Neuronal stem cell (in vitro differentiated cells): Measurements from ENCODE around the gene ZBTB20.

Source experiments
- DNase-seq: peaks from one replicate; pipeline ENCODE4 v3.0.0-alpha.2; 2013; ENCODE audit warnings: low spot score
- H2AFZ ChIP-seq: one replicate; pipeline ENCODE4 v1.6.1; 2013; ENCODE audit warnings: mild to moderate bottlenecking, low read length, inconsistent platforms
- H2AK5ac ChIP-seq: 2 replicates; pipeline ENCODE4 v1.6.1; 2013; ENCODE audit warnings: low read depth, mild to moderate bottlenecking, inconsistent platforms, low read length, moderate library complexity, mixed read lengths
- H2BK120ac ChIP-seq: 2 replicates; pipeline ENCODE4 v1.6.1; 2013; ENCODE audit warnings: low read depth, mild to moderate bottlenecking, inconsistent platforms, low read length, moderate library complexity, mixed read lengths
- H2BK12ac ChIP-seq: one replicate; pipeline ENCODE4 v1.6.1; 2013; ENCODE audit warnings: low read length, inconsistent platforms
- H2BK15ac ChIP-seq: 2 replicates; pipeline ENCODE4 v1.6.1; 2013; ENCODE audit warnings: mild to moderate bottlenecking, low read length, inconsistent platforms, mixed read lengths
- H2BK5ac ChIP-seq: one replicate; pipeline ENCODE4 v1.6.1; 2013; ENCODE audit warnings: inconsistent platforms, mild to moderate bottlenecking, low read length, moderate library complexity
- H3K14ac ChIP-seq: one replicate; pipeline ENCODE4 v1.6.1; 2013; ENCODE audit warnings: low read length, inconsistent platforms
- H3K18ac ChIP-seq: 2 replicates; pipeline ENCODE4 v1.6.1; 2013; ENCODE audit warnings: low read length, inconsistent platforms
- H3K23ac ChIP-seq: 2 replicates; pipeline ENCODE4 v1.6.1; 2013; ENCODE audit warnings: low read depth, mild to moderate bottlenecking, mixed read lengths, low read length, inconsistent platforms; ENCODE audit not compliant: poor library complexity
- H3K27ac ChIP-seq: replicated peaks from 3 replicates; pipeline ENCODE4 v1.5.1; 2013; ENCODE audit warnings: low read length, inconsistent platforms
- H3K27me3 ChIP-seq, 3 experiments: 2 replicates each; pipeline ENCODE4 v1.6.1; 2013; ENCODE audit warnings: low read length in 3 of 3, mild to moderate bottlenecking in 2 of 3, inconsistent platforms in 1 of 3, low read depth in 1 of 3, mixed read lengths in 1 of 3, moderate library complexity in 1 of 3; ENCODE audit not compliant: control insufficient read depth in 3 of 3, insufficient read depth in 3 of 3
- H3K36me3 ChIP-seq, 2 donors: replicated peaks in 1 of 2; 2 replicates each; pipeline ENCODE4 v1.6.1; 2013; ENCODE audit warnings: low read length in 2 of 2; ENCODE audit not compliant: control insufficient read depth in 2 of 2, insufficient read depth in 2 of 2
- H3K4ac ChIP-seq: 2 replicates; pipeline ENCODE4 v1.6.1; 2013; ENCODE audit warnings: inconsistent platforms, mild to moderate bottlenecking, low read length, moderate library complexity
- H3K4me1 ChIP-seq, 2 donors: 1 replicate in 1 of 2; 2 replicates in 1 of 2; pipeline ENCODE4 v1.6.1; 2013; ENCODE audit warnings: low read length in 2 of 2, low read depth in 1 of 2; ENCODE audit not compliant: control insufficient read depth in 2 of 2, insufficient read depth in 1 of 2
- H3K4me2 ChIP-seq: one replicate; pipeline ENCODE4 v1.6.1; 2013; ENCODE audit warnings: mild to moderate bottlenecking, low read length, inconsistent platforms; ENCODE audit not compliant: insufficient read depth, poor library complexity, severe bottlenecking
- H3K4me3 ChIP-seq, 2 donors: 2 replicates each; pipeline ENCODE4 v1.5.1; 2013; ENCODE audit warnings: low read length in 2 of 2, mild to moderate bottlenecking in 2 of 2, inconsistent platforms in 1 of 2, moderate library complexity in 1 of 2
- H3K79me1 ChIP-seq: one replicate; pipeline ENCODE4 v1.6.1; 2013; ENCODE audit warnings: low read depth, mild to moderate bottlenecking, inconsistent platforms, low read length, moderate library complexity
- H3K9ac ChIP-seq: one replicate; pipeline ENCODE4 v1.6.1; 2013; ENCODE audit warnings: mild to moderate bottlenecking, low read depth, low read length, inconsistent platforms; ENCODE audit not compliant: poor library complexity
- H3K9me3 ChIP-seq, 2 donors: replicated peaks in 1 of 2; 2 replicates each; pipeline versions ENCODE3 to v1.6.1; 2013; ENCODE audit warnings: low read length in 2 of 2, mild to moderate bottlenecking in 2 of 2, inconsistent platforms in 1 of 2, low read depth in 1 of 2, mixed read lengths in 1 of 2, moderate library complexity in 1 of 2; ENCODE audit not compliant: control insufficient read depth in 2 of 2, insufficient read depth in 1 of 2
- H4K8ac ChIP-seq: one replicate; pipeline ENCODE4 v1.6.1; 2013; ENCODE audit warnings: low read depth, mild to moderate bottlenecking, inconsistent platforms, low read length, moderate library complexity
- H4K91ac ChIP-seq: one replicate; pipeline ENCODE4 v1.6.1; 2013; ENCODE audit warnings: low read length, low read depth, mild to moderate bottlenecking, inconsistent platforms; ENCODE audit not compliant: poor library complexity
- WGBS, 2 donors: extraction: QIAGEN DNeasy Blood & Tissue Kit; methylation state at CpG; one replicate each; pipeline ENCODE4 v1.1.7; 2013; ENCODE audit warnings: missing lambda C conversion rate in 2 of 2, mixed read lengths in 1 of 2; ENCODE audit not compliant: insufficient read length in 2 of 2, insufficient replicate concordance in 1 of 2; ENCODE audit errors: extremely low coverage in 2 of 2; 5-methylcytosine and 5-hydroxymethylcytosine counted together

ZBTB20 gene

DNA sequence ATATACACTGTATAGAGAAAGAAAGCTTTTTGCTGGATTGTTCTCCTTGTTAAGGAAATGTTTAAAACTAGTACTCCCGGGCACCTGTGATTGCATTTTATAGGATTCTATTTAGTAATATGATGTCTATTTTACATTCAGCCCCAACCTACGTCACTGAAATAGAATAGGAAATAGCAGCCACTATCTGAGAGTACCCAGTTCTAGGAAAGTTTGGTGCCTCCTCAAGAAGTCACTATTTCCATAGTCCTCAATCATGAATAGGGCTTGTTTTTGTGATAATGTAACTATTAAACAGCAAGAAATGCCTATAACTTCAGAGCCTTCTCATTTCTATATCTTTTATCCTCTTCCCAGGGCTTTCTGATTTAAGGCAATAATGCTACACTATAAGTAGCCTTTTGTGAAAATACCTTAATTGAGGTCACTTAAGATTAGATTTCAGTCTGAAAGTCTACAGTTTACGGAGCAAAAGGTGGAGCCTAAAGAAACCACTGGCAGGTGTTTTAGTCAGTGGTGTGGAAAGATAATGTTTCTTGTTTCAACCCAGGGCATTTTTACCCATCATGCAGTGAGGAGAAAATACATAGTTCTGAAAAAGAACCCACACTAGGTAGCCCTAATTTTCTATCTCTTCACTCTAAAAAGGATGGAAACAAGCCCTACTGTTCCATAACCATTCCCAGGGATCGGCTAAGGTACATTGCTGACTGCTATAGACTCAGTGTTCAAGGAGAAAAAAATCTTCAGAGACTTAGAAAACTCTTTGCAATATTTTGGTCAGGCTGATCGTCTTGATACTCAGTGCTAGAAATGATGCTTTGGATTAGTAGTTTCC, 814.5 kb downstream of the ZBTB20 start:
- H3K4ac ChIP-seq = no peak overlapping the region
- H2BK5ac ChIP-seq = no peak overlapping the region
- no peak overlapping the region for H2BK120ac ChIP-seq
- no peak overlapping the region for H3K4me3 ChIP-seq
- no peak overlapping the region for H4K8ac ChIP-seq
- H3K27ac ChIP-seq = no peak overlapping the region
- H3K14ac ChIP-seq = no peak overlapping the region
- no CpG with 5 or more reads among the region's 5 CpGs for WGBS, 2 donors
- H3K18ac ChIP-seq = no peak overlapping the region
- H3K9ac ChIP-seq = no peak overlapping the region
- H2BK15ac ChIP-seq = no peak overlapping the region
- no peak overlapping the region for H4K91ac ChIP-seq
- H2BK12ac ChIP-seq = no peak overlapping the region
- no peaks in the 10 kb centered on the region for H3K79me1 ChIP-seq
- H3K23ac ChIP-seq = no peak overlapping the region
- H2AFZ ChIP-seq = no peak overlapping the region
- H3K9me3 ChIP-seq = peaks cover 0 to 9% of the 10 kb centered on the region in 2 donors
- no peaks in the 10 kb centered on the region for H3K27me3 ChIP-seq
- peaks cover 3 to 5% of the 10 kb centered on the region in 2 donors for H3K4me1 ChIP-seq
- no peak for DNase-seq
- H2AK5ac ChIP-seq = no peak overlapping the region
- H3K36me3 ChIP-seq = no peaks in the 10 kb centered on the region
- H3K4me2 ChIP-seq = no peak overlapping the region

DNA sequence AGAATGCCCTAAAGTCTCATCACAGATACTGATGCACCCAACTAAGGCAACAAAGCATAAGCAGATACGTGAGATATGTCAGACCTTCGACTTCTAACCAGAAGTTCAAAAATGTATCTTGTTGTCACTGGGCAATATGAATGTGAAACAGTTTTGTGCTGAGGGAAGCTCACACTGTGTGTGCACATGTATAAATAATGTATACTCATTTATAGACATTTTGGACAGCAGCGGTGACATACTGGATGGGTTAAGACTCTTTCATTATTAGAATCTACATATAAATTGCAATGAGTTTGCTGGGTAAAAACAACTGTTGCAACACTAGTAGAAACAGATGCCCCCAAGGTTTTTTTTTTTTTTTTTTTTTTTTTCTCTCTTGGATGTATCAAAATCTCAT, 815.4 kb downstream of the ZBTB20 start:
- Histone ChIP-seq H3K36me3 (no peaks in the 10 kb centered on the region), H2BK5ac (no peak overlapping the region), H2AK5ac (no peak overlapping the region), H3K9ac (no peak overlapping the region), H3K18ac (no peak overlapping the region), H3K4me2 (no peak overlapping the region), H4K91ac (no peak overlapping the region), H3K4me1 (peaks cover 3 to 5% of the 10 kb centered on the region in 2 donors), H3K23ac (no peak overlapping the region), H4K8ac (no peak overlapping the region), H2BK120ac (no peak overlapping the region), H2BK12ac (no peak overlapping the region), H3K79me1 (no peaks in the 10 kb centered on the region), H2AFZ (no peak overlapping the region), H3K4me3 (no peak overlapping the region), H2BK15ac (no peak overlapping the region), H3K9me3 (peaks cover 0 to 9% of the 10 kb centered on the region in 2 donors), H3K27ac (no peak overlapping the region), H3K4ac (no peak overlapping the region), H3K14ac (no peak overlapping the region), H3K27me3 (no peaks in the 10 kb centered on the region)
- no CpG with 5 or more reads among the region's 3 CpGs for WGBS, 2 donors
- no peak for DNase-seq

DNA sequence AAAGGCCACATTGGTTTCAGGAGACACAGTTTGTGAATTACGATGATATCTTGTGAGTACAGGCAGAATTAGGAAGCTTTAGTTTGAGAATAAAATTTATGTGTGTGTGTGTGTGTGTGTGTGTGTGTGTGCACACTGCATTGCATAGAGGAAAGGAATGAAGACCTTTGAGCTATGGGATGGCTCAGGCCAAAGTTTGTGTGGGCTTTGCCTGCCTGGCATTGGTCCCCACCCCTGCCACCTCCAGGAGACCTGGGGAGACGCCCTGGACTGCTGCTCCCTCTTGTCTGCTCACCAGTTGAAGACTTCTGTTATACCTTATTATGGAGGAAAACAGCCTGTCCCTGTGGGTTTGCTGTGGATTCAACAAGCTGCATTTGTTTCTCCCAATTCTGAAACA, 816.1 kb downstream of the ZBTB20 start:
- DNase-seq = no peak
- Histone ChIP-seq H3K18ac (no peak overlapping the region), H3K4me2 (no peak overlapping the region), H3K27ac (no peak overlapping the region), H2AK5ac (no peak overlapping the region), H3K4me3 (no peak overlapping the region), H3K14ac (no peak overlapping the region), H3K4ac (no peak overlapping the region), H2AFZ (no peak overlapping the region), H4K91ac (no peak overlapping the region), H3K4me1 (peaks cover 3 to 5% of the 10 kb centered on the region in 2 donors), H2BK12ac (no peak overlapping the region), H3K79me1 (no peaks in the 10 kb centered on the region), H3K9me3 (peaks cover 0 to 9% of the 10 kb centered on the region in 2 donors), H3K9ac (no peak overlapping the region), H3K36me3 (no peaks in the 10 kb centered on the region), H2BK5ac (no peak overlapping the region), H4K8ac (no peak overlapping the region), H3K23ac (no peak overlapping the region), H2BK120ac (no peak overlapping the region), H3K27me3 (no peaks in the 10 kb centered on the region), H2BK15ac (no peak overlapping the region)
- no CpG with 5 or more reads among the region's 2 CpGs for WGBS, 2 donors

DNA sequence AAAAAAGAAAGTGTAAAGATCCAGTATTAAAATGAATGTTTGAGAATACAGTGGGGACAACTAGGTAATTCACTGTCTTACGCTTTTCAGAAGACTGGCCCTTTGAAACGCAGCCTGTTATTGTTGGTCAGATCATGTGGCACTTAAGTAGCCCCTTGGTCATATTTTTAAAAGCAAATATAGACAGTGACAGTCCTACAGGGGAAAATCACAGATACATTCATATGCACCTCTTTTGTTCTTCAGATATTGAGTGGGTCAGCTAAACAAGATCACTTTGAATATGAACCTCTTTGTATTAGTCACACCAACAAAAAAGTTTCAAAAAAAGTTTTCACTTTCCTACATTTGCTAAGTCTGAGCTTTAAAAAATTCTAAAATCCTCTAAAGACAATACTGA, 817.3 kb downstream of the ZBTB20 start:
- H3K9ac ChIP-seq = no peak overlapping the region
- H4K91ac ChIP-seq = no peak overlapping the region
- no peak overlapping the region for H3K27ac ChIP-seq
- no peak overlapping the region for H3K4ac ChIP-seq
- H2BK15ac ChIP-seq = no peak overlapping the region
- H3K14ac ChIP-seq = no peak overlapping the region
- H2BK12ac ChIP-seq = no peak overlapping the region
- H3K27me3 ChIP-seq = no peaks in the 10 kb centered on the region
- H2BK5ac ChIP-seq = no peak overlapping the region
- no peak overlapping the region for H2BK120ac ChIP-seq
- WGBS, 2 donors = no CpG with 5 or more reads among the region's 2 CpGs
- no peaks in the 10 kb centered on the region for H3K36me3 ChIP-seq
- peaks cover 0 to 9% of the 10 kb centered on the region in 2 donors for H3K9me3 ChIP-seq
- no peaks in the 10 kb centered on the region for H3K79me1 ChIP-seq
- peaks cover 3 to 5% of the 10 kb centered on the region in 2 donors for H3K4me1 ChIP-seq
- no peak overlapping the region for H3K4me2 ChIP-seq
- no peak overlapping the region for H3K18ac ChIP-seq
- no peak for DNase-seq
- no peak overlapping the region for H2AK5ac ChIP-seq
- H4K8ac ChIP-seq = no peak overlapping the region
- H3K23ac ChIP-seq = no peak overlapping the region
- H3K4me3 ChIP-seq = no peak overlapping the region
- H2AFZ ChIP-seq = no peak overlapping the region
